ENCODE data around the gene RTKN. TPM values are rescaled to one million over a fixed set of nuclear protein-coding genes. Genes with fewer than 3 reads are reported as not detected.

RTKN gene
- total and polyA plus RNA-seq, 2 of the 13 experiments (the other 11 are each of a cell fraction or from before 2014, with no cell fraction given): 159 to 166 TPM

DNA sequence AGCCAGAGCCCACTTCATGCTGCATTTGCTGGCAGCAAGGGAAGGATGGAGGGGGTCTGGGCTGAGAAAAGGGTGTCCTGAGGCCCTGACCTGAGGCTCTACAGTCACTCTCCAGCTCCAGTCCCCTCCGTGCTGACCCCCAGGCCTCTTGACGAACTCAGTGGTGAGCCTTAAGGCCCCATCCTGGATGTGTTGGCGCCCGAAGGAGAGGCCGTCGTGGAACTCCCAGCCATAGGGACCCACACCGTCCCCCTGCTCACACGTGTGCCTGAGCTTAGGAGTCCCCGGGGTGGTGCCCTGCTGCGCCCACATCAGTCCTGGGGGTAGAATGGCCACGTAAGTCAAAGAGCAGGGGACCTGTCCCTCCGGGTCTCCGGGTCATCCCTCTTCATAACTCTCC lies 22.7 kb upstream of the RTKN start:
- H3K9me3 ChIP-seq (ENCODE audit: low read length): no peaks in the 10 kb centered on the region
- intact Hi-C loops (cut with micrococcal nuclease; ENCODE audit: unreplicated experiment): loop anchor here (2.0 kb wide), 1 partner anchor 40 kb away; no protein-coding TSS in a partner anchor
- no TSS peak for BruUV-seq (replicated peaks)
- peak overlapping the region; percentile 96 for H3K9ac ChIP-seq (ENCODE audit: insufficient read depth, low read depth, low read length)
- FAIRE-seq (no peak), DNase-seq (ENCODE audit: low spot score) (no peak), ATAC-seq (peak; percentile 20)
- TF ChIP-seq SNAPC2 (CRISPR knock-in tag; IDR thresholded peaks at IDR 0.05): peak; percentile 66; the same call in 1 of the 2 replicates
- no peak for TF ChIP-seq SMAD9 (CRISPR knock-in tag; IDR thresholded peaks at IDR 0.05)
- TF ChIP-seq HDAC6 (IDR thresholded peaks at IDR 0.05; ENCODE audit: low read depth, low read length): no peak
- TF ChIP-seq MEIS1 (CRISPR knock-in tag; IDR thresholded peaks at IDR 0.05; ENCODE audit: borderline replicate concordance): no peak
- TF ChIP-seq ZNF7 (CRISPR knock-in tag; IDR thresholded peaks at IDR 0.05): no peak
- TF ChIP-seq, protein P1, sequence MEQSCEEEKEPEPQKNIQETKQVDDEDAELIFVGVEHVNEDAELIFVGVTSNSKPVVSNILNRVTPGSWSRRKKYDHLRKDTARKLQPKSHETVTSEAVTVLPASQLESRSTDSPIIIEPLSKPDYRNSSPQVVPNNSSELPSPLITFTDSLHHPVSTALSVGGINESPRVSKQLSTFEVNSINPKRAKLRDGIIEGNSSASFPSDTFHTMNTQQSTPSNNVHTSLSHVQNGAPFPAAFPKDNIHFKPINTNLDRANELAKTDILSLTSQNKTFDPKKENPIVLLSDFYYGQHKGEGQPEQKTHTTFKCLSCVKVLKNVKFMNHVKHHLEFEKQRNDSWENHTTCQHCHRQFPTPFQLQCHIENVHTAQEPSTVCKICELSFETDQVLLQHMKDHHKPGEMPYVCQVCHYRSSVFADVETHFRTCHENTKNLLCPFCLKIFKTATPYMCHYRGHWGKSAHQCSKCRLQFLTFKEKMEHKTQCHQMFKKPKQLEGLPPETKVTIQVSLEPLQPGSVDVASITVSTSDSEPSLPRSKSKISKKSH (CRISPR knock-in tag; IDR thresholded peaks at IDR 0.05; ENCODE audit: borderline replicate concordance): peak; percentile 3; the same call in 1 of the 2 replicates
- TF ChIP-seq ZMAT3 (CRISPR knock-in tag; conservative IDR thresholded peaks at IDR 0.05): 0 out of 2 replicates have a peak, but pooled peaks have one; percentile 6
- TF ChIP-seq TCF12 (IDR thresholded peaks at IDR 0.05): no peak
- TF ChIP-seq TCF12 (CRISPR knock-in tag; IDR thresholded peaks at IDR 0.05): 0 out of 2 replicates have a peak, but pooled peaks have one; percentile 10
- peak; percentile 67; the same call in 1 of the 2 replicates for TF ChIP-seq ARID2 (CRISPR knock-in tag; IDR thresholded peaks at IDR 0.05; ENCODE audit: borderline replicate concordance)
- TF ChIP-seq, protein P2, sequence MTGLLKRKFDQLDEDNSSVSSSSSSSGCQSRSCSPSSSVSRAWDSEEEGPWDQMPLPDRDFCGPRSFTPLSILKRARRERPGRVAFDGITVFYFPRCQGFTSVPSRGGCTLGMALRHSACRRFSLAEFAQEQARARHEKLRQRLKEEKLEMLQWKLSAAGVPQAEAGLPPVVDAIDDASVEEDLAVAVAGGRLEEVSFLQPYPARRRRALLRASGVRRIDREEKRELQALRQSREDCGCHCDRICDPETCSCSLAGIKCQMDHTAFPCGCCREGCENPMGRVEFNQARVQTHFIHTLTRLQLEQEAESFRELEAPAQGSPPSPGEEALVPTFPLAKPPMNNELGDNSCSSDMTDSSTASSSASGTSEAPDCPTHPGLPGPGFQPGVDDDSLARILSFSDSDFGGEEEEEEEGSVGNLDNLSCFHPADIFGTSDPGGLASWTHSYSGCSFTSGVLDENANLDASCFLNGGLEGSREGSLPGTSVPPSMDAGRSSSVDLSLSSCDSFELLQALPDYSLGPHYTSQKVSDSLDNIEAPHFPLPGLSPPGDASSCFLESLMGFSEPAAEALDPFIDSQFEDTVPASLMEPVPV (CRISPR knock-in tag; IDR thresholded peaks at IDR 0.05): peak; percentile 38; the same call in 1 of the 2 replicates
- TF ChIP-seq MYPOP (CRISPR knock-in tag; IDR thresholded peaks at IDR 0.05): 0 out of 2 replicates have a peak, but pooled peaks have one; percentile 33
- 0 out of 2 replicates have a peak, but pooled peaks have one; percentile 9 for TF ChIP-seq MED13 (CRISPR knock-in tag; IDR thresholded peaks at IDR 0.05)
- TF ChIP-seq, protein P3, sequence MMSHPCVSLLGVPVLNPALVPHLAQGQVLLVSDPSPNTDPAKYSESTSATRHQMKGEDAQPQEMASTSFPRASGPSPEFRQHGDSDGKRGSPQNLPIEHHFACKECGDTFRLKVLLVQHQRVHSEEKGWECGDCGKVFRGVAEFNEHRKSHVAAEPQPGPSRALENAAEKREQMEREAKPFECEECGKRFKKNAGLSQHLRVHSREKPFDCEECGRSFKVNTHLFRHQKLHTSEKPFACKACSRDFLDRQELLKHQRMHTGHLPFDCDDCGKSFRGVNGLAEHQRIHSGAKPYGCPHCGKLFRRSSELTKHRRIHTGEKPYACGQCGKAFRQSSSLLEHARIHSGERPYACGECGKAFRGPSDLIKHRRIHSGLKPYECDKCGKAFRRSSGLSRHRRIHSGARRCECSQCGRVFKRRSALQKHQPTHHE (CRISPR knock-in tag; IDR thresholded peaks at IDR 0.05; ENCODE audit: borderline replicate concordance): 0 out of 2 replicates have a peak, but pooled peaks have one; percentile 13
- TF ChIP-seq DNMT3B (CRISPR knock-in tag; conservative IDR thresholded peaks at IDR 0.05): 0 out of 2 replicates have a peak, but pooled peaks have one; percentile 54
- TF ChIP-seq NFIB (CRISPR knock-in tag; IDR thresholded peaks at IDR 0.05; ENCODE audit: borderline replicate concordance): 0 out of 2 replicates have a peak, but pooled peaks have one; percentile 76
- H3K4me3 ChIP-seq (replicated peaks in 1 of 3; ENCODE audit: insufficient read depth in 1 of 3, low read depth in 2 of 3, low read length in 3 of 3): peak overlapping the region; percentile 74 to 92 (median 83)
- H3K4me2 ChIP-seq (ENCODE audit: low read depth, low read length): peak overlapping the region; percentile 92
- H3K27ac ChIP-seq (ENCODE audit: extremely low read length, insufficient read depth, low read length): peak overlapping the region; percentile 89
- WGBS (ENCODE audit: low lambda C conversion rate): 0% methylated on average over 7 of the region's 13 CpGs
- POLR2A ChIA-PET: interaction anchor here (1.2 to 3.9 kb wide), 4 partner anchors 17 to 35 kb away, joined by 3 to 21 read pairs (median 8); partner anchors contain the start of genes CCDC142 and TTC31
- in situ Hi-C loops (cut with HindIII; ENCODE audit: extremely low pct_ligation_motif_present, low pct_unique_long_range_greater_than_20kb): no loop called here
- no peaks in the 10 kb centered on the region; a peak in 1 of 5 replicates for H3K27me3 ChIP-seq (ENCODE audit: control insufficient read depth in 1 of 2, insufficient read depth in 2 of 2, low read length in 2 of 2)
- peaks cover 36% of the 10 kb centered on the region for H3K4me1 ChIP-seq (ENCODE audit: insufficient read depth, low read length)
- peaks cover 4% of the 10 kb centered on the region; the same call in 1 of the 2 replicates for H4K20me1 ChIP-seq (ENCODE audit: insufficient read depth, low read length)
- CTCF ChIA-PET (ENCODE audit: low intra/inter-chr PET ratio, low total read pairs): interaction anchor here (1.2 kb wide), 1 partner anchor 19 kb away, joined by 5 read pairs; the partner anchor contains the start of genes CCDC142 and TTC31
- H3K79me2 ChIP-seq (ENCODE audit: insufficient read depth, low read length): peaks cover 29% of the 10 kb centered on the region
- H3K36me3 ChIP-seq (replicated peaks in 1 of 2; ENCODE audit: control insufficient read depth in 1 of 2, insufficient read depth in 2 of 2, low read length in 2 of 2): peaks cover 1 to 24% of the 10 kb centered on the region in 2 experiments
- no peak overlapping the region for H2AFZ ChIP-seq (ENCODE audit: low read length)
